Ovary (tissue), 1 donor: ENCODE data around the gene ATP4B.

Experiments used
- EP300 ChIP-seq: sonication (generic); formaldehyde crosslinking; IDR thresholded peaks from one replicate; pipeline ENCODE4 v1.6.1; 2017; ENCODE audit warnings: antibody characterized with exemption
- POLR2A ChIP-seq: fragments of 450-650 bp; IDR thresholded peaks from one replicate; pipeline ENCODE4 v1.6.1; 2017; ENCODE audit warnings: antibody characterized with exemption, mild to moderate bottlenecking, moderate library complexity

- TF ChIP-seq EP300 (no peak), POLR2A (no peak)
Measured at GRCh38 chr13:113650275-113650674, 7.7 kb downstream of the ATP4B start.
